Activated CD4-positive, alpha-beta T cell treated with anti-CD3 and anti-CD28 coated beads, Interleukin-2, Interleukin-4, amounts not matched to agents 100 ng/mL and 50 ng/mL, durations not matched to agents 16 hours and 8 hours (primary cell): Measurements from ENCODE around the gene RAPGEF2.
"Not testable (repeated sequence)": the region's sequence is repeated elsewhere in the genome, so short reads cannot be mapped to it uniquely, and the experiment has no call there.

Source experiments
- DNase-seq: peaks from one replicate; pipeline ENCODE4 v3.0.0-alpha.2; 2020; ENCODE audit warnings: low spot score

Gene RAPGEF2

DNA sequence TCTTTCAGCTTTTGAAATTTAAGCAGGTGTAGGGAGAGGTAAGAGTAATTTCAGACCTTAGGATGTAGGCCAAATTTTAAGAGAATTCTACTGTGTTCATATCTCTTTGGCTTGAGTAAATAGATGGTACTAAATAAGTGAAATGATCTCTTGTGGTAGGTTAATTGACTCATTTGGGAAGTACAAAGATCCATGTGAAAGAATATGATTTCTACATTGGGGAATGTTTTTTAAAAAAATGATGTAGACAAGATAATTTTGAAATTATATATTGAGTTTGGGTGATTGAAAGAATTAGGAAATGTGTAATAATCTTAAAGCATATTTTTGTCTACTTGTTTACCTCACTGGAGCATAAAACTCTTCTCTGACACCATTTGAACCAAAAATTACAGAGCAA, 35.6 kb downstream of the RAPGEF2 start:
- DNase-seq: no peak

DNA sequence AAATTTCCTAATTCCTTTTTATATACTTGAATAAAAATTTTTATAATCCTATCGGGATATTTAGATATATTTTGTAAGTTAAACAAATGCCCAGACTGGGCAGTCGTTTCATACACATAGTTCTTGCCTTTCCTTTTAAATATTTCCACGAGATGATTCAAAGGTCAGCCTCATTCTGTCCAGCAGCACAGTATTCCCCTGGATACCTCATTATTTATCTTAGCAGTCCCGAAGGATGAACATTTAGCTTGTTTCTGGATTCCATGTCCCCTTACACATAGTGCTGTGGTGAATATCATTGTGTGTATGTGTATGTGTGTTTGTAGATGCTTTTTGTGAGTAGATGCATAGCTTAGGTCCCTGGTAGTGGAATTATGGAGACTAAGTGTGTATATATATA, 38.3 kb downstream of the RAPGEF2 start:
- DNase-seq: no peak

DNA sequence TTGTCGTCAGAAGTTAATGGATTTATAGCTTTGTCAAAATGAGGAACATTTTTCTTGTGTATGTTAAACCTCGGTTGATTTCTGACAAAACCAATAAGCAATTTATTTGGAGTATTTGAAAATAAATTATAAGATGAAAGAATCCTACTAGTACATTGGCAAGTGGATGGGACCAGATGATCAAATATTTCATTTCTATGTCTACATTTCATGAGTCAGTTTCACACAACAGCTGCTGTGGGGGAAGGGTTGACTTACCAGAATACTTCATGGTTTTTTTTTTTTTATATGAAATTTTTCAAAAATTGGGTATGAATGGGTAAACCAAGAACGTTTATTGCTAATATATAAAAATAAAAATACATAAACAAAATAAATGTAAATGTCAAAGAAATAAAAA, 39.4 kb downstream of the RAPGEF2 start:
- no peak for DNase-seq

DNA sequence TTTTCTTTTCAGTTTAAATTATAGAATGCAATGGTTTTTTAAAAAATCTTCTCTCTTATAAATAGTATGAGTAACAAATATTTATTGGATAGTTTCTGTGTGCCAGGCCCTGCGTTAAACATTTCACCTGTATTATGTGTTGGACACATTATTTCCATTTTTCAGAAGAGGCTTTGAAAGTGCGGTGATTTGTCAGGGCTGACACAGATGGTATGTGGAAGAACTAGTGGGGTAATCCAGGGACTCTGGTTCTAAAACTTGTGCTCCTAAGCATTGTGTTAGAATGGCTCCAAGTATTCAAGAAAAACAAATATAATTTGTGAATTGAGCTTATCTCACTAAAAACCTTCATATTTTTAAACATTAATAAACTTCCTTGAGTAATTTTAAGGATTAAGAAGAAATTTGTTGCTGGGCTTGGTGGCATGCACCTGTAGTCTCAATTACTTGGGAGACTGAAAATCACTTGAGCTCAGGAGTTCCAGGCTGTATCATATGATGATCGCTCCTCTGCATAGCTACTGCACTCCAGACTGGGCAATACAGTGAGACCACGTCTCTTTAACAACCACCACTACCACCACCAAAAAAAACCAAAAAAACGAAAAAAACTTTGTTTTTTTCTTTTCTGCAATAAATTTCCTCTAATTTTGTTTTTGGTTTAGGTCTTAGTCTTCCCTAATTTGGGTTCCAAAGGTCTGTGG, 40.0 kb downstream of the RAPGEF2 start:
- no peak for DNase-seq

DNA sequence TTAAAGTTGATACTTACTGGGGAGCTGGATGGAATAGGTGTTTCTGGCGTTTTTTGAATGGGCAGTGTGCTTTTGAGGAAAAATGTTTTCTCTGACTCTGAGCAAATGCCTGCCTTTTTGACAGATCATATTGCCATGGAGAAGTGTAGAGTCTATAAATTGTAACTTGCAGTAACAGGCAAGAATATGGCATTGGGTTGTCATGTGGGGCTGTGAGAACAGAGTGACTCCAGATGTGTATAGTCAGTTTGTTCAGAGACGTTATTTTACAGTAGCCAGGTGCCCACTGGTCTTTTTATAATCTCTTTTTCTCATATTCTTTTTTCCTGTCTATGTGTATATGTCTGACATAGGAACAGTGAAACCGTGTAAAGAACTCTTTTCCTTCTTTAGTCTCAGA, 40.8 kb downstream of the RAPGEF2 start:
- no peak for DNase-seq

DNA sequence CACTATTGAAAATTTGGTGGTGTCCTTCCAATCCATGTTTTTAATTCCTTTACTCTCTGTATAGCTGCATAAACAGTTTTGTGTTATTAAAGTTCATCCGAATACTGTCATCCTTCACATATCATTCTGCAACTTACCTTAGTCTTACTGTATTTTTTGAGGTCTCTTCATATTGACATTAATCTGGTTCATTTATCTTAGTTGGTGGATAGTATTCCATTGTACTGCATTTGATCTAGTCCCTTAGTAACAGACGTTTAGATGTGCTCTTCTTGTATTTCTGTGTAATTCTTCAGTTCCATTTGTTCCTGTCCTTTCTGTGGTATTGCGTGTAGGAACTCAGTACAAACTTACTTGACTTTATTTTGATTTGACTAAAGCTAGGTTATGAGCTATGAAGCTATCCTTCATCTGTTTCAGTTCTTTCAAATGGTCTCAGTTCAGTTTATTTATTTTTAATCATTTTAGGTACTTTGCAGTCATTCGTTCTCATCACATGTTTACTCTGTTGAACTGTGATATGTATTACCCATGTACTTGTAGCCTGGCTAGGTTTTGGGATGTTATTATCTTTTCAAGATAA, 41.3 kb downstream of the RAPGEF2 start:
- no peak for DNase-seq

DNA sequence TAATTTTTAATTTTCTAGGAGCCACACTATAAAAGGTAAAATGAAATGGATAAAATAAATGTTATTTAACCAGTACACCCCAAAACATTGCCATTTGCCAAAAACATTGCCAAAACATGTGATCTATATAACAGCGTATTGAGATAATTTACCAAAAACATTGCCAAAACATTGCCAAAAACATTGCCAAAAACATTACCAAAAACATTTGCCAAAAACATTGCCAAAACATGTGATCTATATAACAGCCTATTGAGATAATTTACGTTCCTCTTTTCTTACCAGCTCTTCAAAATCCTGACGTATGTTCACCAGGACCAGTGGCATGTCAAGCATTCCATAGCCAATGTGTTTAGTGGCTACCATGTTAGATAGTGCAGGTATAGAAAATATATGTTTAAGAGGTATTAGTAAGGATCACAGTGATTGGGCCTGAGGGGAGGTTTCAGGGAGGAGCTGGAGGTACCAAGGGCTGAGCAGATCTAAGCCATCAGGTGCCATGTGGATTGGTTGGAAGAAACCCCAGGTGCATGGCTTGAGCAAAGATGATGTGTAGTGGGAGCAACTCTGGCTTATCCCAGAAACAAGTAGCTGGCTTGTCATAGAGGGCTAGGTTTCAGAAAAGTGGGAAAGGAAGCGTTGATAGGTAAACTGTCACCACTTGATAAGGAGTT, 42.6 kb downstream of the RAPGEF2 start:
- no peak for DNase-seq

DNA sequence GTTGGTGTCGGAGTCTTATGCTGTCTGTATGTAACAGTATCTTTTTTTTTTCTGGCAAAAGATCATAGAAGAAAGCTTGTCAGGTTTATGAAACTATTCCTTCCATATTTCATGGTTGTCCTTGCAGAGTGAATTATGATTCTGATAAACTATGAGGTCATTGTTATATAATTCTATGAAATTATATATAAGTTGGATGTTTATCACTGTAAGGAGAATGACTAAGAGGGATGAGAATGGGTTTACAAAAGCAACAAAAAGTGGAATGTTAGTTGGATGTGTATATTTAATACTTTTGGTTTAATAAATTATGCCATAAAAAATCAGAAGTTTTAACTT, 43.1 kb downstream of the RAPGEF2 start:
- no peak for DNase-seq

DNA sequence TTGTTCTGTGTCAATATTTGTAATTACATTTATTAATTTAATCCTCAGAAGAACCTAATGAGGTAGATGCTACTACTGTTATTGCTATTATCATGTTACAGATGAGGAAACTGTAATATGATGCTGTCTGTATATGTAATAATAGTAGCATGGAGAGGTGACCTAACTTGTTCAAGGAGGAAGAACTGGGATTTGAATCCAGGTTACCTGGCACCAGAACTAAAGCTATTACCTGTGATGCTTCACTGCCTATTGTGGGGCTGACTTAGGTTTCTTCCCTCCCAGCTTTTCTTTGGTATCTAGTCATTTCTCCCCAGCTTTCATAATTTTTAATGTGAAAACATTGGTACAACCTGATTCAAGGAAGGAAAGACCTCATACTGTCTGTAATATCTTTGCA, 43.6 kb downstream of the RAPGEF2 start:
- DNase-seq: no peak

DNA sequence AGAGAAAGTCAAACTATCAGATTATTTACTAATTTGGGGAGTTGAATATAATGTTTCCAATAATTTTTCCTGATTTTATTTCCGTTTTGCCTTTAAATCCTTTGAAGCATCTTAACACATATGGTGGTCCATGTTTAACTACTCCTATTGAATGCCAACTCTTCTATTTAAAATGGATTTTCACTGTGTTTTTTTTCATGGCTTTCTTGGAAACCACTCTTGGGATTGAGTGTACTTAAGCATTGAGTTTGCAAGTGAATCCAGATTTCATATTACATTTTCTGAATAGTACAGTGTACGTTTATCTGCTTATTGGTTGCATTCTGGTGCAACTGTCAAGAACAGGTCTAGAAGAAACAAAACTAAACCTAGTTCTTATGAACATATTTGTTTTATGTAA, 45.6 kb downstream of the RAPGEF2 start:
- DNase-seq: no peak

DNA sequence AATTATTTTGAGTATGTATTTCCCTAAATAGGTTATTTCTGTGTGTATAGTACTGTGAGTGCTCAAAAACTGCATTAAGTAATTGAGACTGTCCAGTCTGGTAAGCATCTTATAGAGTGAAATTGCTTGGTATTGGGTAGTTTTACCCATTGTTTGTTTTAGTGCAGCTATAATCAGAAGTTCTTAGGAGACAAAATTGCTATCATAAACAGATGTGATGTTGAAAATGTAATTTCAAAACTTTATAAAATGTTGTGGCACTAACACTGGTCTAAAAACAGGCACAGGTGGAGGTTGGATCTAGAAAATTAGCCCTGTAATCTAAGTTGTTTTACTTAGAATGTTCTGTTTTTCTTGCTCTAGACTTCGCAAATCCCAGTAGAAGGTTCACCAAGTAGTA, 46.8 kb downstream of the RAPGEF2 start:
- no peak for DNase-seq

DNA sequence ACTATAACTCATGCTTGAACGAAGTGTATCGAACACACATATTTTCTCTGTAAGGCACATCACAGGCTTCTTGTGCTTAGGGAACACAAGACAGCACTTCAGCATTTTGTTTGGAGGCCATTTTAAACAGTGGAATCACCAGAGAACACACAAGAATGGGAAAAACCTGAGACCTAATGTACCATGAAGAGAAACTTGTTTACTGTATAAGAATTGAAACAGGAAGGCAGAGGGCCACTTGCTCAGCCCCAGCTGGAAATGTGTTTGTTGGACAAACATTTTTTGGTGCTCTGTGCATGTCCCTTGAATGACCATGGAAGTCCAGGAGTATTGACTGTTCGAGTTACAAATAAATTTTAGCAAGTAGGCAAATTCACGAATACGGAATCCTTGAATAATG, 47.5 kb downstream of the RAPGEF2 start:
- no peak for DNase-seq

DNA sequence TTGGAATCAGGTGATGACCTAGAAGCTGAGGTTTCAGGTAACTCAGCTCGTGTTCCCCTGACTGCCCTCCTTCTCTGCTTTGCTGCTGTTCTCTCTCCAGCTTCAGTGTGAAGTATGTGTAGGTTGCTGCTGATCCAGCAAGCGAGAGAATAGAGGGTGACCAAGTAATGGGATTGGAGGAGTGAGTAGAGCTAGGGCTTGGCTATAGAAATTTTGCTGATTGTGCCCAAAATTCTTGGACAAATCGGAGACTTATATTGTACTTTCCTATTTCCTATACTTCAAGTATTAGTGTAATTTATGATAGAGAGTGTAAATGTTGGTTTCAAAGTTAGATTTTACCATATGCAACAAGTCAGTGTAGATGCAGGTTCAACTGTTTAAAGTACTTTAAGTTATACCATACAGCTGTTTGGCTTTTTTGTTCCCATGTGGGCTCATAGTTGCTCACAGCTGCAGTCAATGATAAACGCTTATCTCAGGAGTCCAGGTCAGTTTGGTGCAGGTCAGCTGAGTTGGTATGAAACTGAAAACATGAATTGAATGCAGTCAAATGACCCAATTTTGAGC, 48.0 kb downstream of the RAPGEF2 start:
- DNase-seq: no peak

DNA sequence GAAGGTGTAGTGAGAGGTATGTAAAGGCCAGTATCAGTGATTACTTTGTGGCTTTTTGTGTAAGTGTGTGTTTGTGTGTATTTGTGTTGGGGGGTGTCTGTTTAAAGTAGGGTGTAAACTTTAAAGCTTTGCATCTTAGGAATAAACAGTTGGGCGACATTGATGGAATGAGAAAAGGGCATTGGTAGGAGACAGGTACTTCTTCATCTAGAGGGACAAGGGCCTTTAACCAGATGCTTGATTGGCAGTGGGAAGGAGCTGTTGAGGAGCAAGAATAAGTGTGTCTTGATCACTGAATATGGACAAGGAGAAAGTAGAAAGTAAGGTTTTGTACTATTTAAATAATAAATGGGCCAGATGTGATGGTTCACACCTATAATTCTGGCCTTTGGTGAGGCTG, 48.8 kb downstream of the RAPGEF2 start:
- DNase-seq: no peak

DNA sequence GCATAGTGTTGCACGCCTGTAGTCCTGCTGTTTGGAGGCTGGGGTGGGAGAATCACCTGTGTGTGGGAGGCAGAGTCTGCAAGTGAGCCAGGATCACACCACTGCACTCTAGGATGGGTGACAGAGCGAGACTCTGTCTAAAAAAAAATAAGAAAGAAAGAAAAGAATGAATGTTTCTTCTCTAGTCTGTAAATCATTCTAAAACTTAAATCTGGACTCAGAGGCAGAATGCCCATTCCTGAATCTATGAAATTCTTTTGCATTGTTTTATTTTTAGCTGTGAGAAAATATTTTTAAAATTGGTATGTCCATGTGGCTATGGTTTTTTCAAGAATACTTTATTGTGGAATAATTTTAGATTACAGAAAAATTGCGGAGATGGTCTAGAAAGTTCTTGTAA, 49.3 kb downstream of the RAPGEF2 start:
- DNase-seq: no peak

DNA sequence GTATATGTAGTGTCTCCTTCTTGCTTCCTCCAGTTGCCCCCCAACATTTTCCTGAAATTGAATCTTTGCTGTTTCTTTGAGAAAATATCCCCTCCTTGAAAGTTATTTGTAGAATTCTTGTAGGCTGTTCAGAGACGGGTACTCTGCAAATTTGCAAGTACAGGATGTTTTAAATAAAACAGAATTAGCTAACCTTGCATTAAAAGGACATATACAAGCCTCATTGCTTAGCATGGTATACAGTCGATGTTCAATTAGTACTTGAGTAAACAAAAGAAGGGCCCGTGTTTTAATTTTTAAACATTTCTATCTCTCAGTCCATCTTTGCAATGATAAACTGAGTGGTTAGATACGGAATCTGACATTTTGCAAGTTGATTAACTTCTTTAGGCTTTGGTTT, 50.8 kb downstream of the RAPGEF2 start:
- DNase-seq: no peak

DNA sequence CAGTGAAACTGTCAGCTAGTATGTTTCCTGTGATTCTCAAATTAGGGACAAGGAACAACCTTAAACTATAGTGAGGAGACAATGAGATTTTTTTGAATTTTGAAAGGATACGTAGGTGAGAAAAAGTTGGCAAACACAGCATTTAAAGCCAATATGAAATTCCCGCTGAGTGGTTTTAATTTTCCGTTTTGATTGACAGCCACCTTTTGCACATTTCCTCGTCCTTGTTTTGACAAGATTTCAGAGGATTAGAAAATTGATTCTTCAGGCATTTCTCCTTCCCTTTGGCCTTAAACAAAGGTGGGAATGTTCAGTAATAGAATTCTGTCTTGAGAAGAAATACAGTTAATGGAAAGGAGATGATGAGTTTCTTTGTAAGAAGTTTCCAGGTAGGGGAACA, 52.2 kb downstream of the RAPGEF2 start:
- DNase-seq: no peak

DNA sequence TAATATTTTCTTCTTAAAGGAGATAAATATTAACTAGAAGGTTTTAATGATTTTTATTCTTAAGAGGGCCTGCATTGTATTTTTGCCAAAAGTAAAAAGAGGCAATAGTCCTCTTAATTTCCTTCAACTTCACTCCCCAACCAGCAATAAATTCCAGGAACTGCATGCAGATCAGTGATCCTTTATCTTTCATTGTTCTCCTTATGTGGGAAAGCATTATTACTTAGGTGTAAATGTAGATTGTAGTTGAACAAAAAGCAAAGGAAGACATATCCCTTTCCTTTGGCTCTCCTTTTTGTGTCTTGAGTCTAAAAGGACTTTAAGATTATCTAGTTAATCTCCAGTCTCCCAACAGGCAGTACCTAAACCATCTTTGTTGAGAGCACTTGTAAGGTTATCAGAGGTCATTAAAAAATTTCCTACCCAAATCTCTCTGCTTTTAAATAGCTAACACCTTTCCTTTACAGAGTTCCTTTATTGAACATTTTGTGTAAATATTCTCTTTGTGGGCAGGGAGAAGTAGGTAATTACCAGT, 55.3 kb downstream of the RAPGEF2 start:
- no peak for DNase-seq

DNA sequence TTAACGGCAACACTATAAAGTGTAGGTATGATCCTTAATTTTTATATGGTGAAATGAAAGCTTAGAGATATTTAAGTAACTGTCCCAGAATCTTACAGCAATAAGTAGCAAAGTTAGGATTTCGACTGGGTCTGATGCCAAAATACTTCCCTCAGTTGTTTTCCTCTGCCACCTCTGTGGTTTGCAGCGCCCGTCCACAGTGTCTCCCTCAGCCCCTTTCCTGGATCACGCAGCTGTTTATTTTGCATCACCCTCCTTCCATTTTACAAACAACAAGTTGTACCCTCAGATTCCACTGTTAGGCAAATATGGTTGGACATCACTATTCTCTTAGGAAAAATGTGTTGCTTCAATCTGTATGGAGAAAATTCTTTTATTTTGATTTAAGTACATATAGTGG, 56.1 kb downstream of the RAPGEF2 start:
- no peak for DNase-seq

DNA sequence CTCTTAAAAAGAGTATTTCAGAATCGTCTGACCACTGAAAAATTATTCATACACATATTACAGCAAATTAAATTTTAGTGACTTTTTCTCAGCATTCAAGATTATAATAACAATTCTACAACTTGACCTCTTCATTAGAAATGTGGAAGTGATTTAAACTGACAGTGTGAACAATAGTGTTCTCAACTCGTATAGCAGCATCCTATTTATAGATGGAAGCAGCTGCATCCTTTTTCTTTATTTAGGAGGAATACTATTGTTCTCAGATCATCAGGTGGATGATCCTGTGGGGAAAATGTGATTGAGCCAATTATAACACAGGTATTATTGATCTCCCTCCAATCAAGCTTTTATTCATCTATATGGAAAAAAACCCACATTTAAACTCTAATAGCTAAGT, 56.7 kb downstream of the RAPGEF2 start:
- no peak for DNase-seq

DNA sequence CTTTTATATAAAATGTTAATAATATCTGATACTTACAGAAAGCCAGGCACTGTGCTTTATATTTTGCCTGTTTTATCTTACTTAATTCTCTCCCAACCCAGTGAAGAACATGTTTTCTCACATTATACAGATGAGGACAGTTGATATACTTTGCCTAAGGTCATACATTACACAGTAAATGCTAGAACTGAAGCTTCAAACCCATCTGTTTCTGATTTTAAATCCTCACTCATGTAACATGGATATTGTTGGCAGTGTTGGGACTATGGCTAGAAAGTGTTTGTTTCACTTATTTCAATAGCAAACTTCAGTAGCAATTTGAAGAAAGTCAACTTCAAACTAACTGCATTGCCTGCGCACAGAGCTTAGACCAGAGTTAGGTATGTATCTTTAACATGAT, 57.4 kb downstream of the RAPGEF2 start:
- no peak for DNase-seq

DNA sequence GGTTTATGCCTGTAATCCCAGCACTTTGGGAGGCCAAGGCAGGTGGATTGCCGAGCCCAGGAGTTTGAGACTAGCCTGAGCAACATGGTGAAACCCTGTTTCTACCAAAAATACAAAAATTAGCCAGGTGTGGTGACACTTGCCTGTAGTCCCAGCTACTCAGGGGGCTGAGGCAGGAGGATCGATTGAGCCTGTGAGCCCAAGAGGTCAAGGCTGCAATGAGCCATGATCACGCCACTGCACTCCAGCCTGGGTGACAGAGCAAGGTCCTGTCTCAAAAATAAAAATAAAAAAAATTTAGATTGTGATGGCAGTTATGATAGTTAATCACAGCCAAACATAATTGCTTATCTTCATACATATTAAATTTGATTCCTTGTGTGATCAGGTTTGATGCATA, 58.6 kb downstream of the RAPGEF2 start:
- not testable (repeated sequence) for DNase-seq

DNA sequence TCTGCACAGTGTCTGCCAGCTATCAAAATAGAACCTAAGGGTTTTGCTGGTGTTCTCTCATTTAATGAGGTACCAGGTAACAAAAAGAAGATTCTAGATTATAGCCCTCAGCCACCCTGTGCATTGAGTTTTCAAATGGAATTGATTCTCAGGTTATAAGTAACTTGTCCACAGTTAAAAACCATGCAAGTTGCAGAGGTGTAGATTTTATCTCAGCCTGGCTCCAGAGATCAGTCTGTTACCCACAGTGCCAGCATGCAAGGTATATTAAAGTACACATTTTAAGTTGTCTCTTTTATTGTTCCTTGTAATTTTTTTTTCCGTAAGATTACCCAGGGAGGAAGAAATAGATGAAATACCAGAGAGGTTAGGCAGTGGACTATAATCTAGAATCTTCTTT, 59.7 kb downstream of the RAPGEF2 start:
- DNase-seq: no peak
